Lower leg skin (tissue), 3 donors: ENCODE measurements around the gene HCN2.

ENCODE experiments used
- CTCF ChIP-seq, 3 donors: fragments of 450-650 bp; IDR thresholded peaks; one replicate each; pipeline ENCODE4 v1.5.1; 2016; ENCODE audit warnings: antibody characterized with exemption in 3 of 3, mild to moderate bottlenecking in 3 of 3, moderate library complexity in 2 of 3
- POLR2A ChIP-seq, 2 donors: fragments of 450-650 bp; IDR thresholded peaks; one replicate each; pipeline ENCODE4 v1.6.1; 2016 to 2017; ENCODE audit warnings: antibody characterized with exemption in 2 of 2, mild to moderate bottlenecking in 1 of 2, moderate library complexity in 1 of 2

GRCh38 chr19:602391-603301 is 13.0 kb downstream of the HCN2 start:
- TF ChIP-seq CTCF (IDR thresholded peaks at IDR 0.05) (no peak), POLR2A (IDR thresholded peaks at IDR 0.05) (no peak)
